ENCODE data around the gene SENP1.

- TF ChIP-seq CTCF (IDR thresholded peaks at IDR 0.05): no peak
- no peak for TF ChIP-seq POLR2A (IDR thresholded peaks at IDR 0.05)
- no peak for TF ChIP-seq EP300 (IDR thresholded peaks at IDR 0.05; ENCODE audit: low read depth)
- TF ChIP-seq POLR2AphosphoS5 (IDR thresholded peaks at IDR 0.05): no peak
Measured at GRCh38 chr12:48077111-48077510, 28.8 kb downstream of the SENP1 start.
